ENCODE measurements around the gene DRAXIN.

Gene DRAXIN

GRCh38 chr1:11722538-11722937 lies 31.0 kb downstream of the DRAXIN start:
- TF ChIP-seq GABPA (IDR thresholded peaks at IDR 0.05; ENCODE audit: low read depth), result no peak
- TF ChIP-seq POLR2AphosphoS5 (IDR thresholded peaks at IDR 0.05; ENCODE audit: low read depth), result no peak
- TF ChIP-seq, protein P1, sequence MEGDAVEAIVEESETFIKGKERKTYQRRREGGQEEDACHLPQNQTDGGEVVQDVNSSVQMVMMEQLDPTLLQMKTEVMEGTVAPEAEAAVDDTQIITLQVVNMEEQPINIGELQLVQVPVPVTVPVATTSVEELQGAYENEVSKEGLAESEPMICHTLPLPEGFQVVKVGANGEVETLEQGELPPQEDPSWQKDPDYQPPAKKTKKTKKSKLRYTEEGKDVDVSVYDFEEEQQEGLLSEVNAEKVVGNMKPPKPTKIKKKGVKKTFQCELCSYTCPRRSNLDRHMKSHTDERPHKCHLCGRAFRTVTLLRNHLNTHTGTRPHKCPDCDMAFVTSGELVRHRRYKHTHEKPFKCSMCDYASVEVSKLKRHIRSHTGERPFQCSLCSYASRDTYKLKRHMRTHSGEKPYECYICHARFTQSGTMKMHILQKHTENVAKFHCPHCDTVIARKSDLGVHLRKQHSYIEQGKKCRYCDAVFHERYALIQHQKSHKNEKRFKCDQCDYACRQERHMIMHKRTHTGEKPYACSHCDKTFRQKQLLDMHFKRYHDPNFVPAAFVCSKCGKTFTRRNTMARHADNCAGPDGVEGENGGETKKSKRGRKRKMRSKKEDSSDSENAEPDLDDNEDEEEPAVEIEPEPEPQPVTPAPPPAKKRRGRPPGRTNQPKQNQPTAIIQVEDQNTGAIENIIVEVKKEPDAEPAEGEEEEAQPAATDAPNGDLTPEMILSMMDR (IDR thresholded peaks at IDR 0.05; ENCODE audit: insufficient read depth, low read length), result no peak
- TF ChIP-seq, protein P2, sequence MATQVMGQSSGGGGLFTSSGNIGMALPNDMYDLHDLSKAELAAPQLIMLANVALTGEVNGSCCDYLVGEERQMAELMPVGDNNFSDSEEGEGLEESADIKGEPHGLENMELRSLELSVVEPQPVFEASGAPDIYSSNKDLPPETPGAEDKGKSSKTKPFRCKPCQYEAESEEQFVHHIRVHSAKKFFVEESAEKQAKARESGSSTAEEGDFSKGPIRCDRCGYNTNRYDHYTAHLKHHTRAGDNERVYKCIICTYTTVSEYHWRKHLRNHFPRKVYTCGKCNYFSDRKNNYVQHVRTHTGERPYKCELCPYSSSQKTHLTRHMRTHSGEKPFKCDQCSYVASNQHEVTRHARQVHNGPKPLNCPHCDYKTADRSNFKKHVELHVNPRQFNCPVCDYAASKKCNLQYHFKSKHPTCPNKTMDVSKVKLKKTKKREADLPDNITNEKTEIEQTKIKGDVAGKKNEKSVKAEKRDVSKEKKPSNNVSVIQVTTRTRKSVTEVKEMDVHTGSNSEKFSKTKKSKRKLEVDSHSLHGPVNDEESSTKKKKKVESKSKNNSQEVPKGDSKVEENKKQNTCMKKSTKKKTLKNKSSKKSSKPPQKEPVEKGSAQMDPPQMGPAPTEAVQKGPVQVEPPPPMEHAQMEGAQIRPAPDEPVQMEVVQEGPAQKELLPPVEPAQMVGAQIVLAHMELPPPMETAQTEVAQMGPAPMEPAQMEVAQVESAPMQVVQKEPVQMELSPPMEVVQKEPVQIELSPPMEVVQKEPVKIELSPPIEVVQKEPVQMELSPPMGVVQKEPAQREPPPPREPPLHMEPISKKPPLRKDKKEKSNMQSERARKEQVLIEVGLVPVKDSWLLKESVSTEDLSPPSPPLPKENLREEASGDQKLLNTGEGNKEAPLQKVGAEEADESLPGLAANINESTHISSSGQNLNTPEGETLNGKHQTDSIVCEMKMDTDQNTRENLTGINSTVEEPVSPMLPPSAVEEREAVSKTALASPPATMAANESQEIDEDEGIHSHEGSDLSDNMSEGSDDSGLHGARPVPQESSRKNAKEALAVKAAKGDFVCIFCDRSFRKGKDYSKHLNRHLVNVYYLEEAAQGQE (IDR thresholded peaks at IDR 0.05; ENCODE audit: insufficient replicate concordance, low read depth), result no peak
- TF ChIP-seq SPI1 (IDR thresholded peaks at IDR 0.05; ENCODE audit: borderline replicate concordance, low read depth), result no peak
- H3K27me3 ChIP-seq (ENCODE audit: insufficient read depth, poor library complexity, severe bottlenecking), result no peaks in the 10 kb centered on the region

GRCh38 chr1:11725616-11726015 lies 34.1 kb downstream of the DRAXIN start:
- peak; percentile 70 to 76 for DNase-seq (ENCODE audit: low read depth in 1 of 2, low spot score in 1 of 2)
- Histone ChIP-seq H3K27ac (replicated peaks) (peak overlapping the region; percentile 31), H3K4me3 (replicated peaks; ENCODE audit: insufficient read depth, low read length) (no peak overlapping the region), H3K27me3 (ENCODE audit: insufficient read depth, poor library complexity, severe bottlenecking) (no peaks in the 10 kb centered on the region)
- TF ChIP-seq POLR2AphosphoS5 (IDR thresholded peaks at IDR 0.05; ENCODE audit: low read depth) (no peak), GABPA (IDR thresholded peaks at IDR 0.05; ENCODE audit: low read depth) (no peak), SPI1 (IDR thresholded peaks at IDR 0.05; ENCODE audit: borderline replicate concordance, low read depth) (peak; percentile 79; the same call in 1 of the 2 replicates)
- TF ChIP-seq, protein P1 (IDR thresholded peaks at IDR 0.05; ENCODE audit: insufficient read depth, low read length), result no peak
- TF ChIP-seq, protein P2 (IDR thresholded peaks at IDR 0.05; ENCODE audit: insufficient replicate concordance, low read depth), result no peak

More at GRCh38 chr1:11722538-11722937, 31.0 kb downstream of the DRAXIN start:
- Histone ChIP-seq H3K4me3 (replicated peaks; ENCODE audit: insufficient read depth, low read length) (no peak overlapping the region), H3K27ac (replicated peaks) (no peak overlapping the region)
- no peak for DNase-seq (ENCODE audit: low read depth in 1 of 2, low spot score in 1 of 2)

- no peak for DNase-seq (ENCODE audit: low read depth in 1 of 2, low spot score in 1 of 2)
- no peaks in the 10 kb centered on the region for H3K27me3 ChIP-seq (ENCODE audit: insufficient read depth, poor library complexity, severe bottlenecking)
- H3K27ac ChIP-seq (replicated peaks), result no peak overlapping the region
- no peak overlapping the region for H3K4me3 ChIP-seq (replicated peaks; ENCODE audit: insufficient read depth, low read length)
- TF ChIP-seq POLR2AphosphoS5 (IDR thresholded peaks at IDR 0.05; ENCODE audit: low read depth) (no peak), SPI1 (IDR thresholded peaks at IDR 0.05; ENCODE audit: borderline replicate concordance, low read depth) (no peak), GABPA (IDR thresholded peaks at IDR 0.05; ENCODE audit: low read depth) (no peak)
- TF ChIP-seq, protein P2 (IDR thresholded peaks at IDR 0.05; ENCODE audit: insufficient replicate concordance, low read depth), result no peak
- TF ChIP-seq, protein P1 (IDR thresholded peaks at IDR 0.05; ENCODE audit: insufficient read depth, low read length), result no peak
These were observed 35.6 kb downstream of the DRAXIN start for GRCh38 chr1:11727119-11727518.
